SK-N-MC (cell line): Measurements from ENCODE around the gene TELO2.

ENCODE experiments used
- FOXP2 ChIP-seq: optimal IDR thresholded peaks from 2 replicates; pipeline ENCODE3; 2011; ENCODE audit warnings: mild to moderate bottlenecking, moderate library complexity; ENCODE audit not compliant: insufficient read depth; ENCODE audit errors: extremely low read length, control extremely low read depth
- POLR2AphosphoS5 ChIP-seq: IDR thresholded peaks from 2 replicates; pipeline ENCODE4 v1.6.1; 2012; ENCODE audit warnings: mild to moderate bottlenecking, low read depth, low read length, borderline replicate concordance

GRCh38 chr16:1455190-1456171, 37.7 kb upstream of the TELO2 start:
- TF ChIP-seq POLR2AphosphoS5 (no peak), FOXP2 (no peak)
